GM12874 (cell line): ENCODE data around the gene FAT4.

Source experiments
- CTCF ChIP-seq: IDR thresholded peaks from 2 replicates; pipeline ENCODE4 v1.5.1; 2011; ENCODE audit warnings: low read depth, mild to moderate bottlenecking, control low read depth, low read length, moderate library complexity; ENCODE audit not compliant: insufficient read depth

The FAT4 gene

GRCh38 chr4:125314676-125315575, at the start of gene FAT4:
FAT4 (plus strand) TSS chr4:125314955; CDS start chr4:125316412, 1,457 bp downstream.
- TF ChIP-seq CTCF, result no peak

GRCh38 chr4:125265846-125266245, 48.9 kb upstream of the FAT4 start:
- TF ChIP-seq CTCF, result no peak

- TF ChIP-seq CTCF, result no peak
These were observed 47.7 kb upstream of the FAT4 start for GRCh38 chr4:125266901-125267604.

- no peak for TF ChIP-seq CTCF
These were observed 47.1 kb upstream of the FAT4 start for GRCh38 chr4:125267630-125268029.

- TF ChIP-seq CTCF, result no peak
These were observed 46.5 kb upstream of the FAT4 start for GRCh38 chr4:125268068-125268755.

- no peak for TF ChIP-seq CTCF
These were observed 37.9 kb upstream of the FAT4 start for GRCh38 chr4:125276811-125277210.

GRCh38 chr4:125277790-125278189, 37.0 kb upstream of the FAT4 start:
- no peak for TF ChIP-seq CTCF
